Left colon (tissue), 2 donors: ENCODE results near the gene LPGAT1. TPM values are rescaled to one million over a fixed set of nuclear protein-coding genes. Genes with fewer than 3 reads are reported as not detected.
A peak's percentile ranks its signal among the peaks of the same experiment; 100 is the strongest.

Source experiments
- ATAC-seq: fragments of 200-7000 bp; cut with Tn5 transposase; one replicate; pipeline ENCODE4 v1.9.1; 2020; ENCODE audit warnings: mild to moderate bottlenecking, moderate library complexity
- DNase-seq, 2 donors: peaks; one replicate each; pipeline ENCODE4 v3.0.0-alpha.2; 2020
- intact Hi-C, 2 donors: fragments of 100-400 bp; cut with DNase I in 1 of 2; cut with micrococcal nuclease in 1 of 2; formaldehyde crosslinking; loops; one replicate each; pipeline versions ENCODE4 v1.11.2 to v1.14.0; 2022; cut with DNase I, micrococcal nuclease
- total RNA-seq, 2 donors: library from RNA; stranded (reverse); fragmentation: NEBNext Ultra II Directional; extraction: Animal tissue kit (Norgen Biotek cat#: 25700); gene quantifications; one replicate each; pipeline ENCODE4 v1.2.1, GENCODE V29; 2021
- donor health status: DM: no; HTN: no; CAD: no.
- donor health status: DM: yes; HTN: yes; CAD: no.

LPGAT1 gene
- total RNA-seq, 2 donors from 2014 or later = 30.9 to 46.0 TPM

GRCh38 chr1:211788626-211789025 lies 41.9 kb downstream of the LPGAT1 start:
- DNase-seq (no peak), ATAC-seq (no peak)
- intact Hi-C loops = no loop called here

GRCh38 chr1:211783897-211784296 lies 46.7 kb downstream of the LPGAT1 start:
- intact Hi-C loops = no loop called here
- DNase-seq (peak; percentile 39 to 45), ATAC-seq (peak; percentile 100)

GRCh38 chr1:211783266-211783665 lies 47.3 kb downstream of the LPGAT1 start:
- DNase-seq (no peak), ATAC-seq (no peak)
- intact Hi-C loops = no loop called here

GRCh38 chr1:211781260-211781659 lies 49.3 kb downstream of the LPGAT1 start:
- intact Hi-C loops = no loop called here
- no peak for ATAC-seq
- DNase-seq = no peak

- no peak for DNase-seq
- ATAC-seq = no peak
- intact Hi-C loops = no loop called here
Measured at GRCh38 chr1:211775170-211775569, 55.4 kb downstream of the LPGAT1 start.

- intact Hi-C loops = no loop called here
- DNase-seq = no peak
- no peak for ATAC-seq
Measured at GRCh38 chr1:211764701-211765100, 65.9 kb downstream of the LPGAT1 start.

- ATAC-seq (no peak), DNase-seq (no peak)
- intact Hi-C loops = no loop called here
Measured at GRCh38 chr1:211762206-211762605, 68.4 kb downstream of the LPGAT1 start.

GRCh38 chr1:211761400-211761799 lies 69.2 kb downstream of the LPGAT1 start:
- intact Hi-C loops = no loop called here
- ATAC-seq = no peak

GRCh38 chr1:211756471-211757020 lies 74.0 kb downstream of the LPGAT1 start:
- ATAC-seq (no peak), DNase-seq (no peak)
- intact Hi-C loops = no loop called here

More at GRCh38 chr1:211761400-211761799, 69.2 kb downstream of the LPGAT1 start:
- no peak for DNase-seq

- DNase-seq = no peak
- intact Hi-C loops = no loop called here
- ATAC-seq = no peak
Measured at GRCh38 chr1:211753649-211754251, 76.8 kb downstream of the LPGAT1 start.

- DNase-seq = no peak
- intact Hi-C loops = no loop called here
- no peak for ATAC-seq
Measured at GRCh38 chr1:211752951-211753486, 77.5 kb downstream of the LPGAT1 start.

- intact Hi-C loops = no loop called here
- DNase-seq (no peak), ATAC-seq (no peak)
Measured at GRCh38 chr1:211752317-211752716, 78.2 kb downstream of the LPGAT1 start.

GRCh38 chr1:211751438-211751837 lies 79.1 kb downstream of the LPGAT1 start:
- DNase-seq (no peak), ATAC-seq (no peak)
- intact Hi-C loops = no loop called here

GRCh38 chr1:211750599-211750998 lies 80.0 kb downstream of the LPGAT1 start:
- DNase-seq = no peak
- intact Hi-C loops = no loop called here
- ATAC-seq = no peak

GRCh38 chr1:211749251-211749650 lies 81.3 kb downstream of the LPGAT1 start:
- no peak for DNase-seq
- intact Hi-C loops = no loop called here
- ATAC-seq = no peak

- no peak for DNase-seq
- ATAC-seq = no peak
- intact Hi-C loops = no loop called here
Measured at GRCh38 chr1:211748810-211749209, 81.8 kb downstream of the LPGAT1 start.

GRCh38 chr1:211742889-211743529 lies 87.6 kb downstream of the LPGAT1 start:
- ATAC-seq (no peak), DNase-seq (no peak)
- intact Hi-C loops = no loop called here

- intact Hi-C loops = no loop called here
- ATAC-seq = no peak
Measured at GRCh38 chr1:211742272-211742671, 88.3 kb downstream of the LPGAT1 start.

GRCh38 chr1:211741788-211742187 lies 88.8 kb downstream of the LPGAT1 start:
- ATAC-seq = no peak
- no peak for DNase-seq
- intact Hi-C loops = no loop called here

More at GRCh38 chr1:211742272-211742671, 88.3 kb downstream of the LPGAT1 start:
- no peak for DNase-seq

GRCh38 chr1:211741116-211741515 lies 89.4 kb downstream of the LPGAT1 start:
- ATAC-seq = no peak

More at GRCh38 chr1:211741116-211741515, 89.4 kb downstream of the LPGAT1 start:
- no peak for DNase-seq
- intact Hi-C loops = no loop called here
